Measurements from ENCODE around the gene ATRNL1.

DNA sequence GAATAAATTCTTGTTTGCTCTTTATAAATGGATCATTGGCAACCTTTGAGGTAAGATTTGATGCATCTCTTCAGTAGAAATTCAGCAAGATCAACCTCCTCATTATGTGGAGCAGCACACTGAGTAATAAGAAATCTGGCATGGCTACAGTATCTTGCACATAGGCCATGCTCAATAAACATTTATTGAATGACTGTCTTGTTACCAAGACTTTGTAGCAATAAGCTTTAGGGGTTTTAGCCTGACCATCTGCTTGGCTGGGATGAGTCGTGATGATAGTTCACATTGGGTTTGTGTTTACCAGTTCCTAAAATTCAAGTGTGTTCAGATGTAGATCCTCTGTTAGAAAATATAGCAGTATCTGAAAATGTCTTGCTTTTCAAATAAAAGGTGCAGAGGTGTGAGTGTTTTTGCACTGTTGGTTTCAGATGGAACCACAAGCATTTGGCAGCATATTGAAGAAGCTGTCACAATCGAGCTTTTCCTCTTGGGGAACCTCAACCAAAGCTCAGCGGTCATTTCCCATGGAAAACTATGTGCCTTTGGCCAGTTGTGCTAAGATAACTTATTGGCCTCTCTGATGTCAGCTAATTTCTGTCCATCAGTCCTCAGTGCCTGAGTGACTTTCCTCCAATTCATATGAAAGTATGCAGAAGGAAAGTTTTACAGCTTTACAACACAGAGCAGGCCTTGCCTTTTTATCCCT is 737.3 kb downstream of the ATRNL1 start:
- TF ChIP-seq, protein P1, sequence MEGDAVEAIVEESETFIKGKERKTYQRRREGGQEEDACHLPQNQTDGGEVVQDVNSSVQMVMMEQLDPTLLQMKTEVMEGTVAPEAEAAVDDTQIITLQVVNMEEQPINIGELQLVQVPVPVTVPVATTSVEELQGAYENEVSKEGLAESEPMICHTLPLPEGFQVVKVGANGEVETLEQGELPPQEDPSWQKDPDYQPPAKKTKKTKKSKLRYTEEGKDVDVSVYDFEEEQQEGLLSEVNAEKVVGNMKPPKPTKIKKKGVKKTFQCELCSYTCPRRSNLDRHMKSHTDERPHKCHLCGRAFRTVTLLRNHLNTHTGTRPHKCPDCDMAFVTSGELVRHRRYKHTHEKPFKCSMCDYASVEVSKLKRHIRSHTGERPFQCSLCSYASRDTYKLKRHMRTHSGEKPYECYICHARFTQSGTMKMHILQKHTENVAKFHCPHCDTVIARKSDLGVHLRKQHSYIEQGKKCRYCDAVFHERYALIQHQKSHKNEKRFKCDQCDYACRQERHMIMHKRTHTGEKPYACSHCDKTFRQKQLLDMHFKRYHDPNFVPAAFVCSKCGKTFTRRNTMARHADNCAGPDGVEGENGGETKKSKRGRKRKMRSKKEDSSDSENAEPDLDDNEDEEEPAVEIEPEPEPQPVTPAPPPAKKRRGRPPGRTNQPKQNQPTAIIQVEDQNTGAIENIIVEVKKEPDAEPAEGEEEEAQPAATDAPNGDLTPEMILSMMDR (IDR thresholded peaks at IDR 0.05; ENCODE audit: low read depth, low read length, missing input control), result no peak
- no peak for TF ChIP-seq REST (IDR thresholded peaks at IDR 0.05)
- TF ChIP-seq HNF4G (IDR thresholded peaks at IDR 0.05), result no peak
- no peak for TF ChIP-seq EGR1 (IDR thresholded peaks at IDR 0.05; ENCODE audit: low read depth in 2 of 2)
- TF ChIP-seq SP1 (IDR thresholded peaks at IDR 0.05), result no peak
- TF ChIP-seq ZBTB33 (IDR thresholded peaks at IDR 0.05), result no peak
- TF ChIP-seq TAF1 (conservative IDR thresholded peaks at IDR 0.05), result no peak
- TF ChIP-seq ATF3 (IDR thresholded peaks at IDR 0.05), result no peak
- TF ChIP-seq RAD21 (IDR thresholded peaks at IDR 0.05), result no peak
- TF ChIP-seq GABPA (IDR thresholded peaks at IDR 0.05 in 1 of 2, conservative IDR thresholded peaks at IDR 0.05 in 1 of 2), result no peak
- no peak for TF ChIP-seq JUND (IDR thresholded peaks at IDR 0.05)
- TF ChIP-seq, protein P2, sequence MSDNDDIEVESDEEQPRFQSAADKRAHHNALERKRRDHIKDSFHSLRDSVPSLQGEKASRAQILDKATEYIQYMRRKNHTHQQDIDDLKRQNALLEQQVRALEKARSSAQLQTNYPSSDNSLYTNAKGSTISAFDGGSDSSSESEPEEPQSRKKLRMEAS (IDR thresholded peaks at IDR 0.05), result no peak
- no peak for TF ChIP-seq YY1 (IDR thresholded peaks at IDR 0.05)

Measured in liver (tissue), 3 donors.